AG04450 (cell line): ENCODE data around the gene KIF2A. TPM values are rescaled to one million over a fixed set of nuclear protein-coding genes. Genes with fewer than 3 reads are reported as not detected.

Experiments used
- CTCF ChIA-PET: fragments of 300-600, 350-600 bp; formaldehyde crosslinking; extraction: SDS; loops from one replicate; lab custom pipeline; 2022; ENCODE audit warnings: antibody characterized with exemption, inconsistent platforms; lab: Charles Lee
- POLR2A ChIA-PET: fragments of 350-600 bp; formaldehyde crosslinking; extraction: SDS; loops from one replicate; lab custom pipeline; 2021; ENCODE audit warnings: antibody characterized with exemption, inconsistent platforms; lab: Yijun Ruan, JAX
- DNase-seq: peaks from one replicate; pipeline ENCODE4 v3.0.0-alpha.2; 2011; ENCODE audit warnings: low read depth, low spot score
- H3K27ac ChIP-seq: one replicate; pipeline ENCODE4 v1.5.1; 2012; ENCODE audit warnings: low read depth, low read length, control low read depth
- H3K27me3 ChIP-seq: one replicate; pipeline ENCODE4 v1.6.0; 2012; ENCODE audit warnings: low read length; ENCODE audit not compliant: control insufficient read depth, insufficient read depth
- H3K4me3 ChIP-seq: 2 replicates; pipeline ENCODE4 v1.5.1; 2011; ENCODE audit warnings: mild to moderate bottlenecking, low read depth, low read length, control low read depth
- H3K9me3 ChIP-seq: 2 replicates; pipeline ENCODE4 v1.5.1; 2012; ENCODE audit warnings: low read length; ENCODE audit not compliant: control insufficient read depth, insufficient read depth
- polyA plus RNA-seq: library from polyadenylated mRNA; depleted of rRNA; stranded (reverse); fragments of >200 nt; gene quantifications from 2 replicates; pipeline ENCODE4 v1.2.3, GENCODE V29; 2011
- TF ChIP-seq, protein P1 (sequence below): IDR thresholded peaks from 2 replicates; pipeline ENCODE4 v1.5.1; 2011; ENCODE audit warnings: low read depth, low read length, control low read depth, inconsistent platforms

KIF2A gene
- polyA plus RNA-seq, 1 experiment: 50.8 TPM

DNA sequence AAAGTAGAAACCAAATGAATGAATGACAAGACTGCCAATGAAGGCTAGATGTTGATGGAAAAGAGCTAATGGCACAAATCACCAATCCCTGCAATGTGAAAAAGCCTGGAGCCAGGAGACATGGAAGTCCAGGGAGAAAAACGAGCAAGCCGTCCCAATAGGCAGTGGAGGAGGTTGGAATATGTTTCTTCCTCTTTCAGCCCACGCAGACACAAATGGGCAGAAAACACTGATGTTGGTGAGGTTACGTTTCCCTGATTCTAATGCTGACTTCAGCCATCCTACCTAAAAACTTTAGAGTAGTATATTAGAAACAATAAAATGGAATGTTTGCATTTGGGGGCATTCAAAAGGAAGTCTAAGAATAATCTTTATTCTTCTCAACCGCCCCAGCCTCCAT, 23.9 kb upstream of the KIF2A start:
- no peak for DNase-seq
- Histone ChIP-seq H3K27ac (no peak overlapping the region), H3K9me3 (no peaks in the 10 kb centered on the region), H3K27me3 (peaks cover 2% of the 10 kb centered on the region), H3K4me3 (no peak overlapping the region)
- POLR2A ChIA-PET: no interaction called here
- TF ChIP-seq, protein P1, sequence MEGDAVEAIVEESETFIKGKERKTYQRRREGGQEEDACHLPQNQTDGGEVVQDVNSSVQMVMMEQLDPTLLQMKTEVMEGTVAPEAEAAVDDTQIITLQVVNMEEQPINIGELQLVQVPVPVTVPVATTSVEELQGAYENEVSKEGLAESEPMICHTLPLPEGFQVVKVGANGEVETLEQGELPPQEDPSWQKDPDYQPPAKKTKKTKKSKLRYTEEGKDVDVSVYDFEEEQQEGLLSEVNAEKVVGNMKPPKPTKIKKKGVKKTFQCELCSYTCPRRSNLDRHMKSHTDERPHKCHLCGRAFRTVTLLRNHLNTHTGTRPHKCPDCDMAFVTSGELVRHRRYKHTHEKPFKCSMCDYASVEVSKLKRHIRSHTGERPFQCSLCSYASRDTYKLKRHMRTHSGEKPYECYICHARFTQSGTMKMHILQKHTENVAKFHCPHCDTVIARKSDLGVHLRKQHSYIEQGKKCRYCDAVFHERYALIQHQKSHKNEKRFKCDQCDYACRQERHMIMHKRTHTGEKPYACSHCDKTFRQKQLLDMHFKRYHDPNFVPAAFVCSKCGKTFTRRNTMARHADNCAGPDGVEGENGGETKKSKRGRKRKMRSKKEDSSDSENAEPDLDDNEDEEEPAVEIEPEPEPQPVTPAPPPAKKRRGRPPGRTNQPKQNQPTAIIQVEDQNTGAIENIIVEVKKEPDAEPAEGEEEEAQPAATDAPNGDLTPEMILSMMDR: no peak
- CTCF ChIA-PET: no interaction called here

DNA sequence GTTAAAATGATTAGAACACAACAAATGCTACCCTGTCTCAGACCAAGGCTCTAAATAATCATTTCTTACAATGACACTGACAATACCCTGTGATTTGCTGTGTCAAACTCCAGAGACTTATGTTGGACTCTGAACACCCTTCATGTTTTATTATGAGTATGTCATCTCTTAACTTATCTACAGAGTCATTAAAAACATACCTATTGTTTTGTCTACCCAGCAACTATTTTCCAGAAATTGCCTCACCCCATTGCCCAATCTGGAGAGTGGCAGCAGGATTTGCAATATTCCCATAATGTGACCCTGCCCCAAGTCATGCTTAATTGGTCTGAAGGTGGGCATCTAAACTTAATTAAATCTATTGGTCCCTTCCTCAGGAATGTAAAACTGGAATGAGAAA, 23.0 kb upstream of the KIF2A start:
- Histone ChIP-seq H3K27me3 (peaks cover 2% of the 10 kb centered on the region), H3K4me3 (no peak overlapping the region), H3K27ac (no peak overlapping the region), H3K9me3 (no peaks in the 10 kb centered on the region)
- POLR2A ChIA-PET: no interaction called here
- CTCF ChIA-PET: no interaction called here
- no peak for DNase-seq
- TF ChIP-seq, protein P1: no peak

DNA sequence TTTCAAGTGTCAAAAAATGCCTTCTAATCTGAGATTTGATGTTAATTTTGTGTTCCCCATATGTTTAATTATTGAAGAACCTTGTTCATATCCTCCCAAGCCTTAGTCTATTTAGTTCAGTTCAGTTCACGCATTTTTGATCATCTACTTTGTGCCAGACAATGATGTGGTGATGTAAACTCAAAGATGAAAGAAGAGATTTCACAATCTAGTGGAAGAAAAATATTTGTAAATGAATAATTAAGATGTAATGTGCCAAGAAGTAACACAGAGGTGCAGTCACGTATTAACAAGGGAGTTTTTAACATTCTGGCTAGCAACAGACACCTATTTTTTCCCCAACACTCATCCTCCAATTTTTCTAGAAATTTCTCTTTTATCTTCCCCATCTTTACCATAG, 22.1 kb upstream of the KIF2A start:
- DNase-seq: no peak
- Histone ChIP-seq H3K27me3 (peaks cover 2% of the 10 kb centered on the region), H3K9me3 (no peaks in the 10 kb centered on the region), H3K27ac (no peak overlapping the region), H3K4me3 (no peak overlapping the region)
- POLR2A ChIA-PET: no interaction called here
- CTCF ChIA-PET: no interaction called here
- TF ChIP-seq, protein P1: no peak

DNA sequence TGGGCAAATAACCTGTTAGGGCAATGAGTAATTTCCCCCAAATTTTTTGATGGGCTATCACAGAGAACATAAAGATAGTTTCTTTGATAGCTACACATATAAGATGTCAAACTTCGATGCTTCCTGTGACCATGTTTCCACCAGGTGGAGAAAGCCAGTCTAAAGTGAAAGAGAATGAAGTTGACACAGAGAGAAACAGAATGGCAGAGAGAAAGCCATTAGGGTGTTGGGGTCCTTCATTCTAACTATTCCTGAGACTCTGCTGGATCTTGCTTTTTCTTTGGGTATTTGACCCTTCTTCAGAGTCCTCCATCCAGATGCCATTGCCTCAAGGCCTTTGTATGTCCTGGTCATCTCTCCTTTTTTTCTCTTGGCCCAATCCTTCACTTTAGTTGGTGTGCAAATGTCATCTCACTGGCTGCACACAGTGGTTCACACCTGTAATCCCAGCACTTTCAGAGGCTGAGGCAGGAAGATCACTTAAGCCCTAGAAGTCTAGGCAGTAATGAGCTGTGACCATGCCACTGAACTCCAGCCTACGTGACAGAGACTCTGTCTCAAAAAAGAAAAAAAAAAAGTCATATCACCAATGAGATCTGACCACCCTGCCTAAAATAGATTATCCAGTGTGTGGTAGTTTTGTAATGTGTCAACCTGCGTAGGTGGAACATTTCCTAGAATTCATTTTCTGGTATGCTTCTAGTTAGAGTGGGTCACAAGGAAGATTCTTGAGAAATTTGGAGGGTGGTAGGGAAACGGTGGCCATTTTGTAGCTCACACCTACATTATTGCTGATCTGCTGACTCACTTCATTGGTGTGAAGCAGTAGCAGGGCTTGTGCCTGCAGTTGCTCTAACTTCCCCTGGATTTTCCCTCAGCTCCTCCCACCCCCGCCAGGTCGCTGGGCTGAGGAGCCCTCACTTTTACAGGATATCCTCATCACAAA, 20.8 kb upstream of the KIF2A start:
- CTCF ChIA-PET: no interaction called here
- TF ChIP-seq, protein P1: no peak

DNA sequence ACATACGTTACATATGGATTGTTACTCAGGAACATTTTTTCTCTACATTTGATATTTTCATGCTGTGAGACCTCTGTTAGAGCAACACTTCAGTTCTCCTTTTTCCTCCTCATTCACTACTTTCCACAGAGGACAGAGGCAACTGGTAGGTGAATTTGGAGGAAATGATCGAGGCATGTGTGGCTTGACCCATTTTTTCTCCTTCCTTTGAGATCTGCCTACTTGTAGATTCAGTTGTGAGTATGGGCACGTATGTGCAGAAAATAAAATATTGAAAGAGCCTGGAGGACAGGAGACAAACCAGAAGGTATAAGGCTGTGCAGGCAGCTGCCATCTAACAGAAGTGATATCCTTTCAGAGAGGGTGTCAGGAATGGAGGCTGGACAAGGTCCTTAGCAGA, 19.2 kb upstream of the KIF2A start:
- ChIA-PET CTCF (no interaction called here), POLR2A (no interaction called here)
- H3K27ac ChIP-seq: no peak overlapping the region
- no peaks in the 10 kb centered on the region for H3K9me3 ChIP-seq
- H3K4me3 ChIP-seq: no peak overlapping the region
- peaks cover 2% of the 10 kb centered on the region for H3K27me3 ChIP-seq
- TF ChIP-seq, protein P1: no peak
- no peak for DNase-seq

More for the DNA sequence above, 20.8 kb upstream of the KIF2A start:
- DNase-seq: no peak
- H3K9me3 ChIP-seq: no peaks in the 10 kb centered on the region
- peaks cover 2% of the 10 kb centered on the region for H3K27me3 ChIP-seq
- POLR2A ChIA-PET: no interaction called here
- H3K27ac ChIP-seq: no peak overlapping the region
- no peak overlapping the region for H3K4me3 ChIP-seq
